ENCODE data around the gene SMPD3. TPM values are rescaled to one million over a fixed set of nuclear protein-coding genes. Genes with fewer than 3 reads are reported as not detected.

The SMPD3 gene
- total RNA-seq, 1 donor from 2014 or later, result 5.6 TPM

- Histone ChIP-seq H3K4me3 (no peak overlapping the region), H3K27ac (no peak overlapping the region), H3K36me3 (peaks cover 17% of the 10 kb centered on the region), H3K4me1 (peaks cover 8% of the 10 kb centered on the region), H3K27me3 (no peaks in the 10 kb centered on the region), H3K9me3 (no peaks in the 10 kb centered on the region)
- ATAC-seq, result no peak
- no peak for TF ChIP-seq CTCF (IDR thresholded peaks at IDR 0.05)
- intact Hi-C loops (cut with DNase I), result no loop called here
- no peak for DNase-seq
Observed at GRCh38 chr16:68361485-68361884, 86.8 kb downstream of the SMPD3 start.

- no peak overlapping the region for H3K27ac ChIP-seq
- H3K9me3 ChIP-seq, result no peaks in the 10 kb centered on the region
- peaks cover 11% of the 10 kb centered on the region for H3K4me1 ChIP-seq
- no peak overlapping the region for H3K4me3 ChIP-seq
- no peaks in the 10 kb centered on the region for H3K27me3 ChIP-seq
- TF ChIP-seq CTCF (IDR thresholded peaks at IDR 0.05), result no peak
- intact Hi-C loops (cut with DNase I), result no loop called here
- no peak for DNase-seq
- no peak for ATAC-seq
- H3K36me3 ChIP-seq, result peaks cover 23% of the 10 kb centered on the region
Observed at GRCh38 chr16:68360956-68361355, 87.4 kb downstream of the SMPD3 start.

GRCh38 chr16:68360547-68360946 lies 87.8 kb downstream of the SMPD3 start:
- peaks cover 15% of the 10 kb centered on the region for H3K4me1 ChIP-seq
- no peak overlapping the region for H3K27ac ChIP-seq
- TF ChIP-seq CTCF (IDR thresholded peaks at IDR 0.05), result no peak
- H3K9me3 ChIP-seq, result no peaks in the 10 kb centered on the region
- ATAC-seq (no peak), DNase-seq (no peak)
- H3K27me3 ChIP-seq, result no peaks in the 10 kb centered on the region
- H3K36me3 ChIP-seq, result peaks cover 27% of the 10 kb centered on the region
- H3K4me3 ChIP-seq, result no peak overlapping the region
- intact Hi-C loops (cut with DNase I), result no loop called here

GRCh38 chr16:68359398-68360191 lies 88.7 kb downstream of the SMPD3 start:
- DNase-seq (no peak), ATAC-seq (no peak)
- H3K27me3 ChIP-seq, result no peaks in the 10 kb centered on the region
- H3K9me3 ChIP-seq, result no peaks in the 10 kb centered on the region
- H3K4me3 ChIP-seq, result no peak overlapping the region
- no peak for TF ChIP-seq CTCF (IDR thresholded peaks at IDR 0.05)
- no peak overlapping the region for H3K27ac ChIP-seq
- H3K4me1 ChIP-seq, result peaks cover 16% of the 10 kb centered on the region
- intact Hi-C loops (cut with DNase I), result no loop called here
- peaks cover 33% of the 10 kb centered on the region for H3K36me3 ChIP-seq

- no peak for TF ChIP-seq CTCF (IDR thresholded peaks at IDR 0.05)
- DNase-seq (no peak), ATAC-seq (no peak)
- intact Hi-C loops (cut with DNase I), result no loop called here
- peaks cover 16% of the 10 kb centered on the region for H3K4me1 ChIP-seq
- no peak overlapping the region for H3K4me3 ChIP-seq
- H3K27ac ChIP-seq, result no peak overlapping the region
- no peaks in the 10 kb centered on the region for H3K27me3 ChIP-seq
- no peaks in the 10 kb centered on the region for H3K9me3 ChIP-seq
- peaks cover 39% of the 10 kb centered on the region for H3K36me3 ChIP-seq
Observed at GRCh38 chr16:68358951-68359350, 89.4 kb downstream of the SMPD3 start.
